Pancreas (tissue), 10 donors: ENCODE data around the gene RGS3. TPM values are rescaled to one million over a fixed set of nuclear protein-coding genes. Genes with fewer than 3 reads are reported as not detected.

Source experiments
- ATAC-seq, 4 donors: fragments of 200-7000 bp; cut with Tn5 transposase; one replicate each; pipeline versions ENCODE4 v1.8.0 to v1.9.1; 2020; ENCODE audit warnings: mild to moderate bottlenecking in 4 of 4, moderate library complexity in 4 of 4
- DNase-seq, 6 donors: peaks; one replicate each; pipeline ENCODE4 v3.0.0-alpha.2; 2020
- FAIRE-seq: peaks from 2 replicates; lab custom pipeline; 2012; peaks lifted over from hg19 to GRCh38; lab: Jason Lieb, UNC
- H3K27ac ChIP-seq, 4 donors: fragments of 200-600 bp; sonication (generic); 1 replicate in 3 of 4; 2 replicates in 1 of 4; pipeline versions ENCODE4 v1.5.0 to v1.8.0; 2020
- H3K27me3 ChIP-seq, 4 donors: fragments of 200-600 bp; one replicate each; pipeline ENCODE4 v1.8.0; 2021
- H3K36me3 ChIP-seq, 3 donors: fragments of 200-600 bp; sonication (generic) in 1 of 3; one replicate each; pipeline versions ENCODE4 v1.5.0 to v1.8.0; 2020 to 2021
- H3K4me1 ChIP-seq, 3 donors: fragments of 200-600 bp; one replicate each; pipeline ENCODE4 v1.8.0; 2021
- H3K4me3 ChIP-seq, 4 donors: fragments of 200-600 bp; sonication (generic) in 2 of 4; one replicate each; pipeline versions ENCODE4 v1.5.0 to v1.8.0; 2020 to 2021
- H3K9me3 ChIP-seq, 4 donors: fragments of 200-600 bp; one replicate each; pipeline ENCODE4 v1.8.0; 2021
- WGBS, 2 donors: extraction: QIAGEN DNeasy Blood & Tissue Kit; methylation state at CpG; one replicate each; pipeline ENCODE4 v1.1.7; 2013; 5-methylcytosine and 5-hydroxymethylcytosine counted together
- intact Hi-C, 3 donors: fragments of 100-400 bp; cut with DNase I; formaldehyde crosslinking; loops; one replicate each; pipeline versions ENCODE4 v1.11.1 to v1.14.2; 2022
- polyA plus RNA-seq, 2 donors: library from polyadenylated mRNA; stranded (reverse); fragments of 200-250 nt; gene quantifications; one replicate each; pipeline ENCODE4 v1.2.3, GENCODE V29; 2013
- total RNA-seq, 6 donors: library from RNA; stranded (reverse); fragmentation: NEBNext Ultra II Directional in 4 of 6; extraction: Animal tissue kit (Norgen Biotek cat#: 25700) in 4 of 6; gene quantifications; one replicate each; pipeline versions ENCODE4 v1.2.1 to v1.2.4, GENCODE V29; 2021 to 2023
- TF ChIP-seq, protein P1 (sequence below), 4 donors: fragments of 200-600 bp; sonication (generic) in 3 of 4; IDR thresholded peaks; one replicate each; pipeline versions ENCODE4 v1.5.0 to v1.8.0; 2021; ENCODE audit warnings: antibody characterized with exemption in 4 of 4
- donor health status: healthy with polysubstance abuse.
- donor health status: DM: no; HTN: no; CAD: no; lungs with moderate emphysema.
- donor health status: DM: no; HTN: no; CAD: no.
- donor health status: control.
- donor health status: control.
- donor health status: Bipolar disorder and iron deficiency.
- donor health status: DM: yes; HTN: yes; CAD: no.
- donor health status: DM: no; HTN: no; CAD: no.
- donor health status: DM: no; HTN: no; CAD: no.
- donor health status: DM: yes; HTN: yes; CAD: no.

The RGS3 gene
- total and polyA plus RNA-seq, 8 donors = 18.3 to 55.3 (median 32.6) TPM

DNA sequence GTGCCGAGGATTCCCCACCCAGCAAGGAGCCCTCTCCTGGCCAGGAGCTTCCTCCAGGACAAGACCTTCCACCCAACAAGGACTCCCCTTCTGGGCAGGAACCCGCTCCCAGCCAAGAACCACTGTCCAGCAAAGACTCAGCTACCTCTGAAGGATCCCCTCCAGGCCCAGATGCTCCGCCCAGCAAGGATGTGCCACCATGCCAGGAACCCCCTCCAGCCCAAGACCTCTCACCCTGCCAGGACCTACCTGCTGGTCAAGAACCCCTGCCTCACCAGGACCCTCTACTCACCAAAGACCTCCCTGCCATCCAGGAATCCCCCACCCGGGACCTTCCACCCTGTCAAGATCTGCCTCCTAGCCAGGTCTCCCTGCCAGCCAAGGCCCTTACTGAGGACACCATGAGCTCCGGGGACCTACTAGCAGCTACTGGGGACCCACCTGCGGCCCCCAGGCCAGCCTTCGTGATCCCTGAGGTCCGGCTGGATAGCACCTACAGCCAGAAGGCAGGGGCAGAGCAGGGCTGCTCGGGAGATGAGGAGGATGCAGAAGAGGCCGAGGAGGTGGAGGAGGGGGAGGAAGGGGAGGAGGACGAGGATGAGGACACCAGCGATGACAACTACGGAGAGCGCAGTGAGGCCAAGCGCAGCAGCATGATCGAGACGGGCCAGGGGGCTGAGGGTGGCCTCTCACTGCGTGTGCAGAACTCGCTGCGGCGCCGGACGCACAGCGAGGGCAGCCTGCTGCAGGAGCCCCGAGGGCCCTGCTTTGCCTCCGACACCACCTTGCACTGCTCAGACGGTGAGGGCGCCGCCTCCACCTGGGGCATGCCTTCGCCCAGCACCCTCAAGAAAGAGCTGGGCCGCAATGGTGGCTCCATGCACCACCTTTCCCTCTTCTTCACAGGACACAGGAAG, 120.2 kb downstream of the RGS3 start:
- no peak for ATAC-seq
- intact Hi-C loops = loop anchor here in 1 of 3 donors (10.0 kb wide), 1 partner anchor 49 kb away; no protein-coding TSS in a partner anchor

DNA sequence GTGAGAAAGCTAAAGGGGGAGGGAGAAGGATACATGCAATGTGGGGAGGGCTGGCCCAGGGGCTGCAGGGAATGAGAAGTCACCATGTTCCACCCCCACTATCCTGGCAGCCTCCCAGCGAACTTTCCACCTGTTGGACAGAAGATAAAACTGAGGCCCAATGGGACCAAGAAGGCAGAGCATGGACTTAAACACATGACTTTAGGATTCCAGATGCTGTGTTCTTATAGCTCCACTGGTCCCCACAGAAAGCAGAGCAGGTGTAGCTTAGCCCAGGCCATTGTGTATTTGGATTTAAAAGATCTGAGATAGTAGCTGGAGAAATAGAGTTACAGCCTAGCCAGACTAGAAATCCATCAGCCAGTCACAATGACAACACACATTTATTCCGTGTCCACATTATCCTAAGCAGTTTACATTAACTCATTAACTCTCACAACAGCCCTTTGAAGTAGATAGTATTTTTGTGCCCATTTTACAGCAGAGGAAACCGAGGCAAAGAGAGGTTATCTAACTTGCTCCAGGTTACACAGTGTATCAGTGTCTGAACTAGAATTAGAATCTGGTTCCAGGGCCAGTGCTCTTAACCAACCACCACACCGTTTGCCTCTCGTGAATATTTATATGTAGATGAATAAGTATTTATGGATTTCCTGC, 121.0 kb downstream of the RGS3 start:
- FAIRE-seq = no peak

More for the DNA sequence above, 120.2 kb downstream of the RGS3 start:
- peak in 3 of 6 donors; percentile 29 to 67 (median 50) for DNase-seq
- TF ChIP-seq, protein P1, sequence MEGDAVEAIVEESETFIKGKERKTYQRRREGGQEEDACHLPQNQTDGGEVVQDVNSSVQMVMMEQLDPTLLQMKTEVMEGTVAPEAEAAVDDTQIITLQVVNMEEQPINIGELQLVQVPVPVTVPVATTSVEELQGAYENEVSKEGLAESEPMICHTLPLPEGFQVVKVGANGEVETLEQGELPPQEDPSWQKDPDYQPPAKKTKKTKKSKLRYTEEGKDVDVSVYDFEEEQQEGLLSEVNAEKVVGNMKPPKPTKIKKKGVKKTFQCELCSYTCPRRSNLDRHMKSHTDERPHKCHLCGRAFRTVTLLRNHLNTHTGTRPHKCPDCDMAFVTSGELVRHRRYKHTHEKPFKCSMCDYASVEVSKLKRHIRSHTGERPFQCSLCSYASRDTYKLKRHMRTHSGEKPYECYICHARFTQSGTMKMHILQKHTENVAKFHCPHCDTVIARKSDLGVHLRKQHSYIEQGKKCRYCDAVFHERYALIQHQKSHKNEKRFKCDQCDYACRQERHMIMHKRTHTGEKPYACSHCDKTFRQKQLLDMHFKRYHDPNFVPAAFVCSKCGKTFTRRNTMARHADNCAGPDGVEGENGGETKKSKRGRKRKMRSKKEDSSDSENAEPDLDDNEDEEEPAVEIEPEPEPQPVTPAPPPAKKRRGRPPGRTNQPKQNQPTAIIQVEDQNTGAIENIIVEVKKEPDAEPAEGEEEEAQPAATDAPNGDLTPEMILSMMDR (IDR thresholded peaks at IDR 0.05) = no peak
- no peak for FAIRE-seq
- no peak overlapping the region for H3K4me3 ChIP-seq
- H3K36me3 ChIP-seq = peaks cover 3 to 17% (median 3%) of the 10 kb centered on the region in 3 donors
- H3K27me3 ChIP-seq = no peaks in the 10 kb centered on the region
- H3K27ac ChIP-seq = peak overlapping the region in 2 of 4 donors; percentile 76 to 96
- 91 to 93% methylated on average over 31 of the region's 31 CpGs for WGBS, 2 donors
- H3K4me1 ChIP-seq = peaks cover 38 to 71% (median 50%) of the 10 kb centered on the region in 3 donors
- no peaks in the 10 kb centered on the region for H3K9me3 ChIP-seq

DNA sequence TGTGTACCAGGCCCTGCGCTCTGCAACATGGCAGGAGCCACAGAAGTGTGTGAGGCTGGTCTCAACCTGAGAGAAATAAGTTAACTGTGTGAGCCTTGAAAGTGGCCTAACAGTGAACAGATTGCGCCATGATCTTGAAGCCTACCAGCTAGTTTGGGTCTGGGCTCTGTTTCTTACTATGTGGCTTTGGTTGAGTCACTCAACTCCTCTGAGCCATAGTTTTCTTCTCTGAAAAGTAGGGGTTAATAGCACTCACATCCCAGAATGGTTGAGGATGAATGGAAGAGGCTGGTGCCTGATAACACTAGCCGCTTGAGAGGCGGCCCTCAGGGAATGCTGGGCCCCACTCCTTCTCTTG, 121.5 kb downstream of the RGS3 start:
- Histone ChIP-seq H3K4me3 (no peak overlapping the region), H3K4me1 (peaks cover 28 to 68% (median 50%) of the 10 kb centered on the region in 3 donors), H3K27ac (no peak overlapping the region), H3K9me3 (no peaks in the 10 kb centered on the region), H3K36me3 (peaks cover 3 to 17% (median 3%) of the 10 kb centered on the region in 3 donors), H3K27me3 (no peaks in the 10 kb centered on the region)
- no peak for FAIRE-seq
- TF ChIP-seq, protein P1 (IDR thresholded peaks at IDR 0.05) = no peak
- intact Hi-C loops = loop anchor here in 2 of 3 donors (5.0 to 10.0 kb wide), 2 partner anchors 50 to 138 kb away; no protein-coding TSS in a partner anchor
- DNase-seq = peak in 2 of 6 donors; percentile 1 to 13
- no peak for ATAC-seq
- 76 to 87% methylated on average over 4 of the region's 4 CpGs for WGBS, 2 donors

More for the DNA sequence above, 121.0 kb downstream of the RGS3 start:
- peak in 2 of 6 donors; percentile 44 to 45 for DNase-seq
- H3K9me3 ChIP-seq = no peaks in the 10 kb centered on the region
- H3K27ac ChIP-seq = no peak overlapping the region
- TF ChIP-seq, protein P1 (IDR thresholded peaks at IDR 0.05) = no peak
- H3K4me1 ChIP-seq = peaks cover 33 to 71% (median 55%) of the 10 kb centered on the region in 3 donors
- ATAC-seq = no peak
- peaks cover 3 to 17% (median 3%) of the 10 kb centered on the region in 3 donors for H3K36me3 ChIP-seq
- no peak overlapping the region for H3K4me3 ChIP-seq
- no peaks in the 10 kb centered on the region for H3K27me3 ChIP-seq
- 66 to 73% methylated on average over 5 of the region's 5 CpGs for WGBS, 2 donors
- intact Hi-C loops = loop anchor here in 2 of 3 donors (5.0 to 10.0 kb wide), 2 partner anchors 50 to 137 kb away; no protein-coding TSS in a partner anchor

DNA sequence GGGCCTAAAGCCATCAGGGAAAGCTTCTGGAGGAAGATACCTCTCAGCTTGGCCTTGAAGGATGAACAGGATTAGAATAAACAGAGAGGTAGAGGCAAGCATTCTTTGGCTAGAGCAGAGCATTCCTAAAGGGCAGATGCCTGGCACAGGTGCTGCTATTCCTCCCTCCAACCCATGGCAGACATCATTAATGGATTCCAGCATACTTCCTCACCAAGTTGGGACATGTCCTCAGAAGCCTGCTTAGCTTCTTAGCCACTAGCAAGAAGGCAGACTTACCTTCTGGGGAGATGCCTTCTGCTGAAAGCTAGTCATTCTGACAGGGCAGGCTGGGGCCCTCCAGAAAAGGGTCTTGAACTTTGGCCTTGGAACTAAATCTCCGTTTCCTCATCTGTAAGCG, 122.0 kb downstream of the RGS3 start:
- 62 to 66% methylated on average over 2 of the region's 2 CpGs for WGBS, 2 donors
- H3K36me3 ChIP-seq = peaks cover 3 to 17% (median 3%) of the 10 kb centered on the region in 3 donors
- TF ChIP-seq, protein P1 (IDR thresholded peaks at IDR 0.05) = no peak
- no peak overlapping the region for H3K4me3 ChIP-seq
- H3K9me3 ChIP-seq = no peaks in the 10 kb centered on the region
- FAIRE-seq = no peak
- no peaks in the 10 kb centered on the region for H3K27me3 ChIP-seq
- DNase-seq = peak in 2 of 6 donors; percentile 3 to 4
- H3K27ac ChIP-seq = no peak overlapping the region
- peaks cover 24 to 63% (median 45%) of the 10 kb centered on the region in 3 donors for H3K4me1 ChIP-seq
- no peak for ATAC-seq
- intact Hi-C loops = loop anchor here in 2 of 3 donors (5.0 to 10.0 kb wide), 2 partner anchors 51 to 138 kb away; no protein-coding TSS in a partner anchor
